Uterus (tissue), 2 donors: ENCODE measurements around the gene TREML4.

Experiments used
- CTCF ChIP-seq, 4 experiments: fragments of 200-600 bp in 2 of 4; fragments of 450-650 bp in 2 of 4; sonication (generic) in 2 of 4; IDR thresholded peaks; one replicate each; pipeline ENCODE4 v1.5.1; 2016 to 2019; ENCODE audit warnings: antibody characterized with exemption in 4 of 4, mild to moderate bottlenecking in 2 of 4, moderate library complexity in 1 of 4
- POLR2A ChIP-seq, 2 donors: fragments of 450-650 bp; IDR thresholded peaks; one replicate each; pipeline ENCODE4 v1.6.1; 2016; ENCODE audit warnings: antibody characterized with exemption in 2 of 2, mild to moderate bottlenecking in 1 of 2, moderate library complexity in 1 of 2

DNA sequence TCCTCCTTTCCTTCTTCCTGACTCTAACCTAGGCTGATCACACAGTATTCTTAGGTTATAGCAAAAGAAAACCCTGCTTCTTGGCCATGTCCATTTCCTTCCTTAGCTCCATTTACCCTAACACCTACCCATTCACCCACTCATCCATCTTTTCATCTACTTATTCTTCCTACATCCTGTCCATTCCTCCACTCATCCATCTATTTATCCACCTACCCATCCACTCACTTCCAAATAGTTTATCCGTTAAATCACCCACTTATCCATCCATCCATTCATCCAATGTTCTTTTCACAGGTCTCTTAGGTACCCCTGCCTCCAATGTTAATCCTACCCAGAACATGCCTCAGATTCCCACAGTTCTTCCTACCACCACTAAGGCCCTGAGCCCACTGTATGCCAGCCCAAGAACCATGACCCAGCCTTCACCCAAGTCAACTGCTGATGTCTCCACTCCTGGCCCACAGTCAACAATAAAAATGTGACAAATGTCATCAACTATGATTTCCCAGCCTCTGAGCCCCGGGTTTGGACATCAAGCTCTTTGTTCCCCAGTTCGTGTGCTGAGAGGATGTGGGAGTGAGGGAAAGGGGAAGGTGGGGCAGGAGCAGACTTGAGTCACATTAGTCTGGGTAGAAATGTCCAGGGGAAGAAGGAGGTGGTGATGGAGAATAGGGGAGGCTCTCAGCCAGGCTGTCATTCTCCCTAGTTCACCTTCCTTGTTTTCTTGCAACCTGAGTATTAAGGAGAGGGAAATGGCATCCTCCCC is 24.4 kb downstream of the TREML4 start:
- TF ChIP-seq POLR2A (IDR thresholded peaks at IDR 0.05), result no peak
- TF ChIP-seq CTCF (IDR thresholded peaks at IDR 0.05), result no peak
